Body of pancreas (tissue), 4 donors: ENCODE results near the gene ZNF790.

Source experiments
- CTCF ChIP-seq, 7 experiments: fragments of 450-650 bp in 4 of 7; fragments of 200-600 bp in 3 of 7; sonication (generic) in 3 of 7; IDR thresholded peaks; one replicate each; pipeline ENCODE4 v1.5.1; 2016 to 2019; ENCODE audit warnings: antibody characterized with exemption in 7 of 7
- POLR2A ChIP-seq, 3 donors: fragments of 450-650 bp; IDR thresholded peaks; one replicate each; pipeline ENCODE4 v1.6.1; 2016; ENCODE audit warnings: antibody characterized with exemption in 3 of 3, mild to moderate bottlenecking in 2 of 3

DNA sequence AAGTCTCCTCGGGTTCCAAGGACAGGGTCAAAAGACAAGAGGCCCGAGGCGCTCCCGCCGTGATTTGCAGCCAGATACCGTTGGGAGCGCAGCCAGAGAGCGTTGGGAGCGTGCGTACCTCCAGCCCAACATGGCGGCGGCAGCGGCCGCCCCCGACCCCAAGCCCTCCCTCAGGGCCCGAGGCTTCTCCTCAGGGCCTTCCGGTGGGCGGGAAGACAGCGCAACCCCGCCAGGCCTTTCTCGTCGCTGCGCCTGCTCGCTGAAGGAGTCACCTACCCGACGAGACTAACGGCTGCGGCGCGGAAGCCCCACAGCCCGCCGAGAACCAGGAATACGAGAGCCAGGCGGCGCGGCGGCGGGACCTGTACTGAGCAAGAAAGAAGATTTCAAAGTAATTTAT is 62.4 kb downstream of the ZNF790 start:
- TF ChIP-seq CTCF (IDR thresholded peaks at IDR 0.05) (no peak), POLR2A (IDR thresholded peaks at IDR 0.05) (peak; percentile 12 to 64 (median 60))
